H1 (cell line): Measurements from ENCODE around the gene FBXO39. TPM values are rescaled to one million over a fixed set of nuclear protein-coding genes. Genes with fewer than 3 reads are reported as not detected.

ENCODE experiments used
- CTCF ChIA-PET: fragments of 300-600 bp; sonication (Branson Sonifier 250); formaldehyde crosslinking; loops from one replicate; lab custom pipeline; 2021; ENCODE audit not compliant: partially characterized antibody; lab: Charles Lee
- POLR2A ChIA-PET: fragments of 300-600 bp; sonication (Branson Sonifier 250); formaldehyde crosslinking; loops from one replicate; lab custom pipeline; 2021; ENCODE audit warnings: inconsistent platforms; ENCODE audit not compliant: partially characterized antibody; lab: Charles Lee
- DNase-seq, 2 experiments: peaks; one replicate each; pipeline versions ENCODE4 v3.0.0 to v3.0.0-alpha.2; 2010 to 2022; ENCODE audit warnings: low spot score in 2 of 2, low read depth in 1 of 2, mixed read lengths in 1 of 2
- FAIRE-seq: peaks from 2 replicates; lab custom pipeline; 2011; peaks lifted over from hg19 to GRCh38; lab: Jason Lieb, UNC
- H2AFZ ChIP-seq: 2 replicates; pipeline ENCODE4 v1.8.1; 2012; ENCODE audit warnings: low read length, inconsistent platforms
- H2AK5ac ChIP-seq: 2 replicates; pipeline ENCODE4 v1.6.1; 2013; ENCODE audit warnings: low read depth, low read length
- H2BK120ac ChIP-seq: replicated peaks from 2 replicates; pipeline ENCODE3; 2013; ENCODE audit warnings: low read depth, low read length, inconsistent platforms
- H2BK12ac ChIP-seq: 2 replicates; pipeline ENCODE4 v1.6.1; 2013; ENCODE audit warnings: low read depth, low read length
- H2BK15ac ChIP-seq: 2 replicates; pipeline ENCODE4 v1.6.1; 2013; ENCODE audit warnings: low read length
- H2BK20ac ChIP-seq: 2 replicates; pipeline ENCODE4 v1.6.1; 2013; ENCODE audit warnings: low read length
- H2BK5ac ChIP-seq: 2 replicates; pipeline ENCODE4 v1.6.1; 2013; ENCODE audit warnings: low read depth, low read length
- H3K14ac ChIP-seq: 2 replicates; pipeline ENCODE4 v1.6.1; 2013; ENCODE audit warnings: inconsistent platforms; ENCODE audit not compliant: insufficient read length
- H3K18ac ChIP-seq: 2 replicates; pipeline ENCODE4 v1.6.1; 2013; ENCODE audit warnings: low read length; ENCODE audit errors: extremely low read depth
- H3K23ac ChIP-seq: 2 replicates; pipeline ENCODE4 v1.6.1; 2013; ENCODE audit warnings: inconsistent platforms; ENCODE audit not compliant: insufficient read length
- H3K23me2 ChIP-seq: 2 replicates; pipeline ENCODE4 v1.6.1; 2013; ENCODE audit warnings: low read depth, low read length
- H3K27ac ChIP-seq: 2 replicates; pipeline ENCODE4 v1.6.1; 2011; ENCODE audit warnings: low read depth, low read length, inconsistent platforms
- H3K27me3 ChIP-seq, 4 experiments: replicated peaks in 1 of 4; 1 replicate in 1 of 4; 2 replicates in 3 of 4; pipeline versions ENCODE4 v1.6.1 to v1.8.1; 2011 to 2013; ENCODE audit warnings: low read length in 3 of 4, mild to moderate bottlenecking in 3 of 4, inconsistent platforms in 2 of 4, mixed read lengths in 2 of 4, moderate library complexity in 1 of 4; ENCODE audit not compliant: control insufficient read depth in 3 of 4, insufficient read depth in 3 of 4; ENCODE audit errors: extremely low read depth in 1 of 4
- H3K36me3 ChIP-seq, 4 experiments: 2 replicates each; pipeline versions ENCODE4 v1.6.1 to v1.8.1; 2011 to 2013; ENCODE audit warnings: mild to moderate bottlenecking in 4 of 4, low read length in 3 of 4, moderate library complexity in 2 of 4, control low read depth in 1 of 4, inconsistent platforms in 1 of 4; ENCODE audit not compliant: insufficient read depth in 4 of 4, control insufficient read depth in 2 of 4
- H3K4ac ChIP-seq: replicated peaks from 2 replicates; pipeline ENCODE3; 2013; ENCODE audit warnings: low read length, low read depth, mixed read lengths, inconsistent platforms; ENCODE audit not compliant: insufficient read length
- H3K4me1 ChIP-seq, 4 experiments: replicated peaks in 1 of 4; 1 replicate in 1 of 4; 2 replicates in 3 of 4; pipeline versions ENCODE4 v1.6.1 to v1.8.1; 2011 to 2013; ENCODE audit warnings: low read length in 3 of 4, inconsistent platforms in 2 of 4, mixed read lengths in 1 of 4; ENCODE audit not compliant: insufficient read depth in 4 of 4, control insufficient read depth in 3 of 4
- H3K4me2 ChIP-seq, 2 experiments: 2 replicates each; pipeline versions ENCODE4 v1.6.1 to v1.8.1; 2011 to 2013; ENCODE audit warnings: low read depth in 2 of 2, low read length in 2 of 2, control low read depth in 1 of 2, inconsistent platforms in 1 of 2, mild to moderate bottlenecking in 1 of 2; ENCODE audit not compliant: insufficient read depth in 1 of 2
- H3K4me3 ChIP-seq, 4 experiments: fragments of 200-600, 300-600 bp in 1 of 4; sonication (generic), shearing (Covaris generic), sonication (Bioruptor Twin) in 1 of 4; 2 replicates each; pipeline versions ENCODE4 v1.5.1 to v1.8.1; 2011 to 2016; ENCODE audit warnings: low read length in 4 of 4, low read depth in 3 of 4, control low read depth in 2 of 4, inconsistent platforms in 2 of 4, mild to moderate bottlenecking in 2 of 4, mixed read lengths in 1 of 4, moderate library complexity in 1 of 4; ENCODE audit not compliant: insufficient read depth in 2 of 4; ENCODE audit errors: extremely low read depth in 1 of 4
- H3K56ac ChIP-seq: replicated peaks from 2 replicates; pipeline ENCODE3; 2013; ENCODE audit warnings: low read depth, mild to moderate bottlenecking, mixed read lengths, low read length, inconsistent platforms; ENCODE audit not compliant: insufficient read length
- H3K79me1 ChIP-seq: 2 replicates; pipeline ENCODE4 v1.6.1; 2013; ENCODE audit warnings: low read depth, low read length, control low read depth
- H3K79me2 ChIP-seq, 2 experiments: 2 replicates each; pipeline versions ENCODE4 v1.6.1 to v1.8.1; 2012 to 2013; ENCODE audit warnings: low read length in 2 of 2, mild to moderate bottlenecking in 2 of 2, inconsistent platforms in 1 of 2; ENCODE audit not compliant: insufficient read depth in 2 of 2, control insufficient read depth in 1 of 2
- H3K9ac ChIP-seq, 4 experiments: replicated peaks in 1 of 4; 1 replicate in 1 of 4; 2 replicates in 3 of 4; pipeline versions ENCODE4 v1.6.1 to v1.8.1; 2011 to 2013; ENCODE audit warnings: low read depth in 3 of 4, low read length in 3 of 4, control low read depth in 2 of 4, mild to moderate bottlenecking in 2 of 4, moderate library complexity in 2 of 4, inconsistent platforms in 1 of 4; ENCODE audit errors: extremely low read depth in 1 of 4
- H3K9me3 ChIP-seq, 2 experiments: 2 replicates each; pipeline versions ENCODE4 v1.6.1 to v1.8.1; 2012 to 2013; ENCODE audit warnings: mild to moderate bottlenecking in 2 of 2, moderate library complexity in 2 of 2, control low read depth in 1 of 2, inconsistent platforms in 1 of 2, low read depth in 1 of 2, low read length in 1 of 2, mixed read lengths in 1 of 2; ENCODE audit not compliant: insufficient read depth in 2 of 2
- H4K20me1 ChIP-seq, 2 experiments: replicated peaks in 1 of 2; 2 replicates each; pipeline versions ENCODE3 to v1.8.1; 2011 to 2013; ENCODE audit warnings: inconsistent platforms in 2 of 2, low read length in 2 of 2, mild to moderate bottlenecking in 1 of 2; ENCODE audit not compliant: insufficient read depth in 2 of 2, control insufficient read depth in 1 of 2
- H4K5ac ChIP-seq: 2 replicates; pipeline ENCODE4 v1.6.1; 2013; ENCODE audit warnings: low read length, low read depth, mixed read lengths, inconsistent platforms; ENCODE audit not compliant: insufficient read length
- H4K8ac ChIP-seq: 2 replicates; pipeline ENCODE4 v1.8.0; 2013; ENCODE audit warnings: mild to moderate bottlenecking, moderate library complexity, low read length, inconsistent platforms; ENCODE audit not compliant: insufficient read depth; ENCODE audit errors: extremely low read depth
- H4K91ac ChIP-seq: replicated peaks from 2 replicates; pipeline ENCODE3; 2013; ENCODE audit warnings: low read length, mixed read lengths, inconsistent platforms; ENCODE audit not compliant: insufficient read length
- CEBPB ChIP-seq: IDR thresholded peaks from 2 replicates; pipeline ENCODE4 v1.6.1; 2012; ENCODE audit warnings: low read depth, low read length
- CHD1 ChIP-seq: IDR thresholded peaks from 2 replicates; pipeline ENCODE4 v1.6.1; 2012; ENCODE audit warnings: low read depth, low read length, improper control_type of control experiment
- POLR2AphosphoS5 ChIP-seq: IDR thresholded peaks from 2 replicates; pipeline ENCODE4 v1.6.1; 2011; ENCODE audit warnings: low read depth, low read length
- RAD21 ChIP-seq, 2 experiments: IDR thresholded peaks in 1 of 2; conservative IDR thresholded peaks in 1 of 2; 2 replicates each; pipeline ENCODE4 v1.6.1; 2011; ENCODE audit warnings: low read depth in 2 of 2, low read length in 2 of 2, improper control_type of control experiment in 1 of 2, inconsistent platforms in 1 of 2, mild to moderate bottlenecking in 1 of 2, moderate library complexity in 1 of 2
- SIRT6 ChIP-seq: IDR thresholded peaks from one replicate; pipeline ENCODE4 v1.7.1; 2012; ENCODE audit warnings: low read length, inconsistent platforms
- SP1 ChIP-seq: IDR thresholded peaks from 2 replicates; pipeline ENCODE4 v1.6.1; 2011; ENCODE audit warnings: low read depth, low read length
- TEAD4 ChIP-seq: IDR thresholded peaks from 2 replicates; pipeline ENCODE4 v1.6.1; 2012; ENCODE audit warnings: low read depth, low read length, inconsistent platforms, mixed read lengths
- WGBS, 2 experiments: shearing (Covaris generic) in 1 of 2; methylation state at CpG; one replicate each; pipeline versions ENCODE4 v1.1.6 to v1.1.7; 2013 to 2015; ENCODE audit warnings: low lambda C conversion rate in 2 of 2, mixed read lengths in 2 of 2, inconsistent platforms in 1 of 2, low coverage in 1 of 2, missing lambda C conversion rate in 1 of 2; ENCODE audit not compliant: insufficient replicate concordance in 2 of 2, insufficient coverage in 1 of 2, insufficient read length in 1 of 2; ENCODE audit errors: extremely low coverage in 1 of 2, missing lambda C conversion rate in 1 of 2; 5-methylcytosine and 5-hydroxymethylcytosine counted together
- polyA plus RNA-seq, 7 experiments: library from polyadenylated mRNA; depleted of rRNA in 3 of 7; stranded (reverse) in 5 of 7; unstranded in 2 of 7; fragments of >200 nt in 5 of 7; fragments of 200-250 nt in 2 of 7; gene quantifications; 1 replicate in 5 of 7; 2 replicates in 1 of 7; 4 replicates in 1 of 7; pipeline versions ENCODE4 v1.2.1 to v1.2.3, GENCODE V29; 2011 to 2013; ENCODE audit warnings: missing spikeins in 2 of 7, mixed read lengths in 2 of 7
- total RNA-seq: library from RNA; stranded (reverse); fragmentation: NEBNext Ultra II Directional; extraction: Animal tissue kit (Norgen Biotek cat#: 25700); gene quantifications from 2 replicates; pipeline ENCODE4 v1.2.1, GENCODE V29; 2021

Gene FBXO39
- total and polyA plus RNA-seq, 2 of the 8 experiments (the other 6 are each of a cell fraction or from before 2014, with no cell fraction given): 0.12 to 0.22 TPM

GRCh38 chr17:6779411-6779810 is 3.4 kb downstream of the FBXO39 start:
- no peak overlapping the region for H3K18ac ChIP-seq
- H2AFZ ChIP-seq: no peak overlapping the region
- H3K79me1 ChIP-seq: no peaks in the 10 kb centered on the region; the same call in 1 of the 2 replicates
- H2BK120ac ChIP-seq: no peak overlapping the region
- ChIA-PET POLR2A (no interaction called here), CTCF (interaction anchor here (1.6 kb wide), 1 partner anchor 64 kb away, joined by 8 read pairs; no protein-coding TSS in a partner anchor)
- H3K14ac ChIP-seq: no peak overlapping the region
- H2BK20ac ChIP-seq: peak overlapping the region; percentile 35; the same call in 1 of the 2 replicates
- no peak overlapping the region for H3K9ac ChIP-seq
- H2AK5ac ChIP-seq: no peak overlapping the region
- H3K23me2 ChIP-seq: peaks cover 7% of the 10 kb centered on the region; the same call in 1 of the 2 replicates
- no peak overlapping the region for H2BK5ac ChIP-seq
- no peak overlapping the region for H2BK15ac ChIP-seq
- no peak overlapping the region for H3K27ac ChIP-seq
- no peak overlapping the region for H3K23ac ChIP-seq
- H3K79me2 ChIP-seq: no peaks in the 10 kb centered on the region
- peaks cover 2 to 17% (median 13%) of the 10 kb centered on the region in 4 experiments for H3K27me3 ChIP-seq
- no peak overlapping the region for H2BK12ac ChIP-seq
- no peak overlapping the region for H3K4ac ChIP-seq
- no peak overlapping the region for H3K4me3 ChIP-seq
- H3K9me3 ChIP-seq: peaks cover 0 to 3% of the 10 kb centered on the region in 2 experiments; a peak in 1 of 4 replicates
- no peaks in the 10 kb centered on the region for H4K20me1 ChIP-seq
- no peak overlapping the region for H4K91ac ChIP-seq
- no peak overlapping the region for H3K56ac ChIP-seq
- H4K8ac ChIP-seq: no peak overlapping the region
- DNase-seq (no peak), FAIRE-seq (no peak)
- no peaks in the 10 kb centered on the region for H3K36me3 ChIP-seq
- no peak overlapping the region for H3K4me2 ChIP-seq
- WGBS, 2 experiments: 50% methylated on average over 2 of the region's 2 CpGs; no CpG with 5 or more reads in 1 of the 2 experiments
- no peak overlapping the region for H4K5ac ChIP-seq
- H3K4me1 ChIP-seq: peaks cover 0 to 5% (median 0%) of the 10 kb centered on the region in 4 experiments; a peak in 2 of 7 replicates
- no peak for TF ChIP-seq SIRT6
- TF ChIP-seq RAD21 (IDR thresholded peaks at IDR 0.05 in 1 of 2, conservative IDR thresholded peaks at IDR 0.05 in 1 of 2; ENCODE audit: low read depth in 2 of 2, low read length in 2 of 2): no peak
- TF ChIP-seq TEAD4: no peak
- no peak for TF ChIP-seq CHD1
- no peak for TF ChIP-seq CEBPB
- no peak for TF ChIP-seq SP1
- no peak for TF ChIP-seq POLR2AphosphoS5
